ENCODE results near the gene TM4SF20. TPM values are rescaled to one million over a fixed set of nuclear protein-coding genes. Genes with fewer than 3 reads are reported as not detected.

The TM4SF20 gene
- total and polyA plus RNA-seq, 8 donors = 2.8 TPM; not detected in 7

DNA sequence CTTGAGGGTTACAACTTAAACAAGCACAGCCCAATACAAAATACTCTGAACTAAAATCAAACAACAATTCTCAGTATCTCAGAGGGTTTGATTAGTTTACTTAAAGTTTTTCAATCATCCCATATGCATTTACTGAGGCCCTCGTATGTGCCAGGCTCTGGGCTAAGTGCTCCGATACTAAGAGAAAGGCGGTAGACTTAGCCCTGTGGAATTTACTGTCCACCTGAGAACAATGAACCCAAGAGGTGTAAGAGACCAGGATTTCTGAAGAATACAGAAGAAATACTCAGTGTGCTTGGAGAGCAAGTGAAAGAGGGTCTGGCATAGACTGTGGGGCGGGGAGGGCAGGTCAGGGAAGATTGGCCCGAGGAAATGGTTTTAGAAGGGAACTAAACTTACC, 33.8 kb upstream of the TM4SF20 start:
- Histone ChIP-seq H3K4me3 (no peak overlapping the region), H3K27me3 (no peaks in the 10 kb centered on the region), H3K36me3 (no peaks in the 10 kb centered on the region), H3K4me1 (peaks cover 0 to 13% (median 2%) of the 10 kb centered on the region in 4 donors), H3K9me3 (no peaks in the 10 kb centered on the region), H3K27ac (no peak overlapping the region)
- WGBS, 5 donors = 84 to 88% (median 85%) methylated on average over 5 of the region's 5 CpGs
- intact Hi-C loops (cut with DNase I; ENCODE audit: low total_unique reads) = no loop called here
- no peak for DNase-seq
- TF ChIP-seq POLR2AphosphoS5 (IDR thresholded peaks at IDR 0.05) = no peak
- TF ChIP-seq POLR2A (IDR thresholded peaks at IDR 0.05) = no peak
- no peak for TF ChIP-seq EP300 (IDR thresholded peaks at IDR 0.05)
- TF ChIP-seq, protein P1, sequence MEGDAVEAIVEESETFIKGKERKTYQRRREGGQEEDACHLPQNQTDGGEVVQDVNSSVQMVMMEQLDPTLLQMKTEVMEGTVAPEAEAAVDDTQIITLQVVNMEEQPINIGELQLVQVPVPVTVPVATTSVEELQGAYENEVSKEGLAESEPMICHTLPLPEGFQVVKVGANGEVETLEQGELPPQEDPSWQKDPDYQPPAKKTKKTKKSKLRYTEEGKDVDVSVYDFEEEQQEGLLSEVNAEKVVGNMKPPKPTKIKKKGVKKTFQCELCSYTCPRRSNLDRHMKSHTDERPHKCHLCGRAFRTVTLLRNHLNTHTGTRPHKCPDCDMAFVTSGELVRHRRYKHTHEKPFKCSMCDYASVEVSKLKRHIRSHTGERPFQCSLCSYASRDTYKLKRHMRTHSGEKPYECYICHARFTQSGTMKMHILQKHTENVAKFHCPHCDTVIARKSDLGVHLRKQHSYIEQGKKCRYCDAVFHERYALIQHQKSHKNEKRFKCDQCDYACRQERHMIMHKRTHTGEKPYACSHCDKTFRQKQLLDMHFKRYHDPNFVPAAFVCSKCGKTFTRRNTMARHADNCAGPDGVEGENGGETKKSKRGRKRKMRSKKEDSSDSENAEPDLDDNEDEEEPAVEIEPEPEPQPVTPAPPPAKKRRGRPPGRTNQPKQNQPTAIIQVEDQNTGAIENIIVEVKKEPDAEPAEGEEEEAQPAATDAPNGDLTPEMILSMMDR (IDR thresholded peaks at IDR 0.05) = no peak

DNA sequence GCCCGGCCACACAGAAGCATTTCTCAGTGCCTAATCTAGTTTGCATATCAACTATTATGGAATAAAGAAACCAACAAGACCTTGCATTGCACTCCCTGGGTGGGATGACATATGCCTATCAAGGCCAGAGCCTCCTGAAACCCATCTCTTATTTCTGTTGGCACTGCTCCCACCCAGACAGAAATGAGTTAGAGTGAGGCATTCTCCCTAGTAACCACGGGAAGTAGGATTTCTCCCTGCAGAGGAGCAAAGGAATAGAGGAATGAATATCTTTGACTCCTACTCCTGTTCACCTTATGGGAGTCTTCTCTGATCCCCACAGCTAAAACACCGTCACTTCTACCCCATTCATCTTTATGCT, 32.9 kb upstream of the TM4SF20 start:
- Histone ChIP-seq H3K4me3 (no peak overlapping the region), H3K27me3 (no peaks in the 10 kb centered on the region), H3K27ac (no peak overlapping the region), H3K4me1 (peaks cover 0 to 17% (median 2%) of the 10 kb centered on the region in 4 donors), H3K36me3 (no peaks in the 10 kb centered on the region), H3K9me3 (no peaks in the 10 kb centered on the region)
- DNase-seq = no peak
- WGBS, 5 donors = 78 to 87% (median 81%) methylated on average over 3 of the region's 3 CpGs
- TF ChIP-seq, protein P1 (IDR thresholded peaks at IDR 0.05) = no peak
- TF ChIP-seq EP300 (IDR thresholded peaks at IDR 0.05) = no peak
- TF ChIP-seq POLR2AphosphoS5 (IDR thresholded peaks at IDR 0.05) = no peak
- TF ChIP-seq POLR2A (IDR thresholded peaks at IDR 0.05) = no peak
- intact Hi-C loops (cut with DNase I; ENCODE audit: low total_unique reads) = no loop called here

DNA sequence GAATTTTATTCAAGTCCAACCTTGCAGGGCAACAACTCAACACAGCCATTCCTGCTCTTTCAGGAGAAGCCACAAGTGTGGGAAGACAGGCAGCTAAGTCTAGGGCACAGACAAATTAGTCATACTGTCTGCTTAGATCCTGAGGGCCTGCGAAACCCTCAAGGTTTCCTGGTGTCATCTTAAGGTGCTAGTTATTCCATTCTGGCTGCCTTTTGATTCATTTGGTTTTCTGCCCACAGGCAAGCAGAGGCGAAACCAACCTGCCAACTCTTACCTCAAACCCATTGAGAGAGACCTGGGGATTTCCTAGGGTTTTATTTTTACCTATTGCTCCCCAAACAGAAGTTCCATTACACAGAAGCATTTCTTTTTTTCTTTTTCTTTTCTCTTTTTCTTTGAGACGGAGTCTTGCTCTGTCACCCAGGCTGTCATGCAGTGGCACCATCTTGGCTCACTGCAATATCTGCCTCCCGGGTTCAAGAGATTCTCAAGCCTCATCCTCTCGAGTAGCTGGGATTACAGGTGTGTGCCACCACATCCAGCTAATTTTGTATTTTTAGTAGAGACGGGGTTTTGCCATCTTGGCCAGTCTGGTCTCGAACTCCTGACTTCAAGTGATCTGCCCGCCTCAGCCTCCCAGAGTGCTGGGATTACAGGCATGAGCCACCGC, 32.3 kb upstream of the TM4SF20 start:
- intact Hi-C loops (cut with DNase I; ENCODE audit: low total_unique reads) = no loop called here
- Histone ChIP-seq H3K27ac (no peak overlapping the region), H3K36me3 (no peaks in the 10 kb centered on the region), H3K4me1 (peaks cover 3 to 22% (median 7%) of the 10 kb centered on the region in 4 donors), H3K9me3 (no peaks in the 10 kb centered on the region), H3K4me3 (no peak overlapping the region), H3K27me3 (no peaks in the 10 kb centered on the region)
- WGBS, 5 donors = 88 to 95% (median 91%) methylated on average over 9 of the region's 9 CpGs
- no peak for DNase-seq
- TF ChIP-seq, protein P1 (IDR thresholded peaks at IDR 0.05) = no peak
- TF ChIP-seq EP300 (IDR thresholded peaks at IDR 0.05) = no peak

DNA sequence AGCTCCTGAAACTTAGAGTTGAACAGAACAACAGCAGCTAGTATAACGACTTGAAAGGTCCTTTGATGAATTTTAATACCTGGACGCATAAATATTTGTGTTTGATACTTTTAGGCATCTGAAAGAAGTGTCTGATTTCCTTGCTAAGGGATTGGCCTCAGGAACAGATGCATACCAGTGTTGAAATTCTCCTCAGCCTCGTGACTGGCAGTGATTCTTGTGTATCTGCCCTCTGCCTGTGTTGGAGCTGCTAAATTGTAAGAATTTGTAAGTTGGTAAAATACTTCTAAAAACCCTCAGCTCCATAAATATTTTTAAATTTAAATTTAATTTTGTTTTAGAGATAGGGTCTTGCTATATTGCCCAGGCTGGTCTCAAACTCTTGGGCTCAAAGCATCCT, 31.1 kb upstream of the TM4SF20 start:
- no peaks in the 10 kb centered on the region for H3K9me3 ChIP-seq
- intact Hi-C loops (cut with DNase I; ENCODE audit: low total_unique reads) = no loop called here
- peaks cover 7 to 27% (median 11%) of the 10 kb centered on the region in 4 donors for H3K4me1 ChIP-seq
- no peaks in the 10 kb centered on the region for H3K27me3 ChIP-seq
- DNase-seq = no peak
- H3K36me3 ChIP-seq = no peaks in the 10 kb centered on the region
- H3K4me3 ChIP-seq = no peak overlapping the region
- TF ChIP-seq, protein P1 (IDR thresholded peaks at IDR 0.05) = no peak
- TF ChIP-seq EP300 (IDR thresholded peaks at IDR 0.05) (no peak), POLR2A (IDR thresholded peaks at IDR 0.05) (no peak), POLR2AphosphoS5 (IDR thresholded peaks at IDR 0.05) (no peak)
- WGBS, 5 donors = 65 to 82% (median 75%) methylated on average over 3 of the region's 3 CpGs
- H3K27ac ChIP-seq = no peak overlapping the region

Data from stomach (tissue), 9 donors.